SKM-1 (cell line): ENCODE data around the gene COL28A1.
"Not testable (repeated sequence)": the region's sequence is repeated elsewhere in the genome, so short reads cannot be mapped to it uniquely, and the experiment has no call there.

Experiments
- DNase-seq: peaks from one replicate; lab custom pipeline; 2025; ENCODE audit not compliant: unreplicated experiment; lab: John Stamatoyannopoulos, UW

The COL28A1 gene

GRCh38 chr7:7562736-7563135 lies 27.1 kb upstream of the COL28A1 start:
- DNase-seq: no peak

DNA sequence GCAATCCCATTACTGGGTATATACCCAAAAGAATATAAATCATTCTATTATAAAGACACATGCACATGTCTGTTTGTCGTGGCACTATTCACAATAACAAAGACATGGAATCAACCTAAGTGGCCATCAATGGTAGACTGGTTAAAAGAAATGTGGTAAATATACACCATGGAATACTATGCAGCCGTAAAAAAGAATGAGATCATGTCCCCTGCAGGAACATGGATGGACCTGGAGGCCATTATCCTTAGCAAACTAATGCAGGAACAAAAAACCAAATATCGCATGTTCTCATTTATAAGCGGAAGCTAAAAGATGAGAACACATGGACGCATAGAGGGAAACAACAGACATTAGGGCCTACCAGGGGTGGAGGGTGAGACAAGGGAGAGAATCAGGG lies 25.9 kb upstream of the COL28A1 start:
- DNase-seq: not testable (repeated sequence)

GRCh38 chr7:7557252-7557651 lies 21.6 kb upstream of the COL28A1 start:
- DNase-seq: no peak

DNA sequence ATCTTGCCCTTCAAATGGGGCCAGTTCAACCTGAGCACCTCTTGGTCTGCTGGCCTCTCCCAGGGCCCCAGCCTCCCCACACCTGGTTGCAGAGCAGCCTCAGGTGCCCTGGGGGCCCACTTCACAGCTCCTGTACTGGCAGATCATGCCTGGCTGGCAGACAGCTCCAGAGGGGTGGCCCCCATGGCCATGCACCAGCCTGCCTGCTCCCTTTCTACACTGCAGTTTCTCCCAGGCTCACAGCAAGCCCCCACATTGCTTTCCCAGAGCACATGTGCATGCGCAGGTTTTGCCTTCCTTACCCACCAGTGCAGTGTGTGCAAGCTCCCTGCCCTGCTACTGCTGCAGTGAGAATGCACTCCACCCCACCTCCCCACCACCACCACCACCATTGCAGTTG lies 21.2 kb upstream of the COL28A1 start:
- DNase-seq: no peak

- DNase-seq: no peak
Measured at GRCh38 chr7:7554649-7555575, 19.2 kb upstream of the COL28A1 start.

DNA sequence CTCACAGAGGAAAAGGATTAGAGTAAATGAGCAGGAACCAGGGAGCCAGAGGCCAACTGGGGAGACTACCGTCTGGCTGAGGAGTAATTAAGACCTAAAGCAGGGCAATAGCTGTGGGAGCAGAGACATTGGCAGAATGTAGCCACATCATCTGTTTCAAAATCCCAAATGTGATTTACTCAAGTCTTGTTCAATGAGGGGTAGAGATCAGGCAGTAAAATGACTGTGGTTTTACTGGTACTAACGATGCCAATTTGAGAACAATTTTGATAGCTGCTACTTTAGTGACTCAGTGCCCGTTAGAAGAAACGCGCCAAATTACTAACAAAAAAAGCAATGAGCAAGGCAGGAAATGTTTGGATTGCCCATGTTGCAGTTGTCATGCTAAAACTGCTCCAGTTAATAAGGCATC lies 18.4 kb upstream of the COL28A1 start:
- DNase-seq: no peak

- DNase-seq: no peak
Measured at GRCh38 chr7:7553386-7553785, 17.7 kb upstream of the COL28A1 start.

DNA sequence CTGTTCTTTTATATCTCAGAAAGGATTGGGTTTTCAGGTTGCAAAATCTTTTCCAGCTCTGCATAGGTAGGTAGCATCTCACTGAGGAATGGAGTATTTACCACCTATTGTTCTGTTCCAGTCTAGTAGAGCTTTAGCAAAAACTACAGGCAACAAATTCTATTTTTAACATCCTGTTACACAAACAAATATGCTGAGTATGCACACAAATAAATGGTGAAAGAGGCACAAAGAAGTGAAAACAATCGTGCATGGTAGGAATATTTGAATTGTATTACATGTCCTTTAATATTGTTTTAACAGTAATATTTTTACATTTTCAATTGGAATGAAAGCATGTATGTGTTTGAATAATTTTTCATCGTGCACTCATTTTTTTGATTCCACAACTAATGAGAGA lies 16.5 kb upstream of the COL28A1 start:
- DNase-seq: no peak

DNA sequence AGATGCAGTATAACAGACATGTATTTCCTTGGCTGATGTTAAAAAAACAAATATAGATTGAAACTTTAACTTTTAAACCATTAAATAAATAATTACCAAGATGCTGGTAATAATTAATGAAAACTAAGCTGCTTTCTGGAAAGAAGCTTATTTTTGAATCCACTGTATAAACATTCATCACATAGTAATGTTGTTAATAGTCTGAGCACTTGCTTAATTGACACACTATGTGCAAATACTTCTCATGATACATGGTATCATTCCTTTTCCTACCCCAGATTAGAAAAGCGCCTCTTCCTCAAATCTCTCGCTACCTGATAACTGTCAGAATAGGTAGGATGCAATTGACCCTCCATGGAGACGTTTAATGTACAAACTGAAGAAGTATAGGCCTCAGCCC lies 15.0 kb upstream of the COL28A1 start:
- DNase-seq: no peak

DNA sequence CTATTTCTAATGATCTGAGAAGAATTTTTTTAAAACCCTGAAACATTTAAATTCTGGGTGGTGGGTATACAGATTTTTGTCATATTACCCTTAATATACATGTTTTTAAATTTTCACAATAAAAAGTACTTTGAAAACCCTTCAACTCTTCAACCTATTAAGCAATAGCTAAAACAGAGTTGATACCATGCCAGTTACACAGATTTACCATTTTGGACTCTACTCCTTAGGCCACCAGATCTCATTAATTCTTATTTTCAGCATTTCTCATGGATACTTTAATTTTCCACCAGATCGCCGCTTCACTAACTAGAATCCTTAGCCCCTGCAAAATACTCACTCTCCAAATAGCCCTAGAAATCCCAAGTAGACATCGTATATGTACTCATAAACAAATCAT lies 12.7 kb upstream of the COL28A1 start:
- DNase-seq: no peak

DNA sequence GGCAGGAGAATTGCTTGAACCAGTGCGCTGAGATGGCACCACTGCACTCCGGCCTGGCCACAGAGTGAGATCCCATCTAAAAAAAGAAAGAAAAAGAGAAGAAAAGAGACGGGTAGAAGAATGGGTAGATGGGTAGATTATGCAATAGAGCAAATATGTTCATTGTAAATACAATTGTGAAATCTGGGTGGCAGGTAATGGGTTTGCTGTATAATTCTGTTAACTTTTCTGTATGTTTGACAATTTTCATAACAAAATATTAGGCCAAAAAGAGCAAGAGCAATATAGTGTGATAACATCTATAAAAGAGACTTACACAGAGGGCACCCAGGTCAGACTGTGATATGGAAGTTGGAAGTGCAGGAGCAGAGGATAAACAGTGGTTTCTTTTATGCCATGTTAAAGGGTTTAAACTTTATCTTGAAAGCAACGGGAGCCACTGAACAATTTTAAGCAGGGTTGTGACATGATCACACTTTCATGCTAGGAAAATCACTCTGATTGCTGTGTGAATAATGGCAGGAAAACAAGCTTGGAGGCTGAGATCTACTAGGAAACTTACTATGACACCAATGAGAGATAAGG lies 6.7 kb upstream of the COL28A1 start:
- DNase-seq: no peak

DNA sequence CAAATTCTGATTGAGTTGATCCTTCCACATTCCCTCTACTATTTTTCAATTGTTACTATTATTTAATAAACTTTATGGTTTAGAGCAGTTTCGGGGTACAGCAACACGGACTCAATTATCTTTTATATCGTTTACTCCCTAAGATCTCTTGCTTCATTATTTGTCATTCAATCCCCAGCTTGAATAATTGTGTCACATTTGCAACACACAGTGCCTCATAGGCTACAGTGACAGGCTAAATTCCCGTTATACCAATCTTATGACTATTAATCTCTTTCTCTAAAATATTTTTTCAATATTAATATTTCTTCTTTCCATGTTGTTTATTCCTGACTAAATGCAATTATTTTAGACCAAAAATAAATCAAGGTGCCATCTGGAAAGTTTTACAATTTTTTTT lies 4.0 kb upstream of the COL28A1 start:
- no peak for DNase-seq

- DNase-seq: no peak
Measured at GRCh38 chr7:7539152-7539551, 3.5 kb upstream of the COL28A1 start.

DNA sequence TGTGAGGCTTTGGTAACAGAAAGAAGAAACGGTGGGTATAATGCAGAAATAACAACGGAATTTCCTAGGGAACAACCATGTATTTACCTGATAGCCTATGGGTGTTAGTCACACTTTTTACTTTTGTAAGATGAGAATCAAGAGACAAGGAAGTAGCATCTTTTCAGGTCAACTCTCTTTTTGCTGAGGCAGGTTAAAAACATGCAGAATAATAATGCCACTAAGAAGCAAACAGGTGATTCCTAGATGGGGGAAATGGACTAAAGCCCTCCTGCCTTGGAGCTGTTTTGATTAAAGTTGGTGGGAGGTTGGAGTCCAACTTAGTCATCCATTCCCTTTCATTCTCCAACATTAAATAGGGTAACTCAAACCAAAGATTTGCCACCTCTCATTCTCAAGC lies 2.0 kb upstream of the COL28A1 start:
- DNase-seq: no peak

DNA sequence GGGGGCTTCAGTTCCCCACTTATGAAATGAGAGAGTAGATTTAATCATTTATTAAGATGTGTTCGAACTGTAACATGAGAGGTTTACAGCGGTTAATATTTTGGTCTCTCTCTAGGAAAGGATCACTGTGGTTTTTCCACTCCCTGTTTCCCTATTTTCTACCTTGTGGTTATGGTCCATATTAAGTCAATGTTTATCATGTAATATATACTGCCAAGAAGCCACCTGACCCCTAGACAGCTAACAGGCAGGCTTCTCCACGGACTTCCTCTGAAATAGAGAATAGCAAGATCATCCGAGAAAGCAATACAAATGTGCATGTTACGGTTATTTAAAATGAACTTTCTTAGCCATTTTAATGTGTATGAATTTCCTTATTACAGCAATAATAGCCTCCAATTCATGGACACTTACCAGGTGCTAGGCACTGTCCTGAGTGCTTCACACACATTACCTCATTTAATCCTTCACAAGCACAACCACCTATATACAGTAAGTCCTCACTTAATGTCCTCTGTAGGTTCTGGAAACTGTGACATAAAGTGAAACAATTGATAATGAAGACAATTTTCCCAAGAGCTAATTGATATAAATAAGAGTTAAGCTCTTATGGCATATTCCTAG lies 835 bp upstream of the COL28A1 start:
- DNase-seq: no peak

- no peak for DNase-seq
Measured at GRCh38 chr7:7533831-7534430, 1.7 kb downstream of the COL28A1 start.

- no peak for DNase-seq
Measured at GRCh38 chr7:7529328-7529727, 6.3 kb downstream of the COL28A1 start.

DNA sequence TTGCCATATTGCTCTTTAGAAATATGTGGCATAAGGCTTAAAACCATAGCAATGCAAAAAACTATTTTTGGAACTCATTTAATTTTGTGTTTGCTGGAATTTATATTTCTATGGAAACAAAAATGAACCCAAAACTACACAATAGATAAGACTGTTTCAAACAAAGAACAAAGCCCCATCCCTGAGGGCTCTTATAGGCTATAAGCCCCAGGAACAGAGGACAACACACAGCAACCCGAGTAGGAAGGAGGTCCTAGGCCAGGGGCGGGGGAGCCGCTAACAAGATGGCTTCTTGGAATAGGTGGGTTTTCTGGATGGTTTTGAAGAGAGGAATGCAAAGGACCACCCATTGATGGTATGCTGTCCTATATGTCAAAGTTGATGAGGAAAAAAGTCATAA lies 8.6 kb downstream of the COL28A1 start:
- no peak for DNase-seq

- no peak for DNase-seq
Measured at GRCh38 chr7:7526006-7526405, 9.7 kb downstream of the COL28A1 start.

- DNase-seq: no peak
Measured at GRCh38 chr7:7524121-7524520, 11.6 kb downstream of the COL28A1 start.

- DNase-seq: no peak
Measured at GRCh38 chr7:7522421-7522820, 13.3 kb downstream of the COL28A1 start.

GRCh38 chr7:7521259-7521658 lies 14.4 kb downstream of the COL28A1 start:
- no peak for DNase-seq
